Prostate gland (tissue), 2 donors: ENCODE measurements around the gene NID2. TPM values are rescaled to one million over a fixed set of nuclear protein-coding genes. Genes with fewer than 3 reads are reported as not detected.

ENCODE experiments used
- DNase-seq: peaks from one replicate; pipeline ENCODE4 v3.0.0-alpha.2; 2019; ENCODE audit warnings: low spot score
- H3K27ac ChIP-seq, 2 donors: fragments of 200-600 bp; sonication (generic); 2 replicates each; pipeline ENCODE4 v1.5.1; 2017 to 2019
- H3K27me3 ChIP-seq: fragments of 200-600 bp; sonication (generic); replicated peaks from 2 replicates; pipeline ENCODE4 v1.5.1; 2019; ENCODE audit not compliant: insufficient read depth
- H3K36me3 ChIP-seq, 2 donors: fragments of 200-600 bp; sonication (generic); 1 replicate in 1 of 2; 2 replicates in 1 of 2; pipeline versions ENCODE4 v1.5.1 to v1.8.1; 2017 to 2019
- H3K4me1 ChIP-seq: fragments of 200-600 bp; sonication (generic); replicated peaks from 2 replicates; pipeline ENCODE4 v1.5.1; 2019
- H3K4me3 ChIP-seq, 2 donors: fragments of 200-600 bp; sonication (generic); 2 replicates each; pipeline ENCODE4 v1.5.1; 2017 to 2019
- H3K9me3 ChIP-seq: fragments of 200-600 bp; sonication (generic); 2 replicates; pipeline ENCODE4 v1.5.1; 2017
- POLR2A ChIP-seq: fragments of 450-650 bp; IDR thresholded peaks from one replicate; pipeline ENCODE4 v1.6.1; 2016; ENCODE audit warnings: antibody characterized with exemption, mild to moderate bottlenecking
- POLR2AphosphoS5 ChIP-seq: sonication (generic); formaldehyde crosslinking; IDR thresholded peaks from one replicate; pipeline ENCODE4 v1.6.1; 2017; ENCODE audit warnings: antibody characterized with exemption
- WGBS: methylation state at CpG from one replicate; pipeline ENCODE4 v1.1.5; 2018; 5-methylcytosine and 5-hydroxymethylcytosine counted together
- intact Hi-C: fragments of 100-400 bp; cut with DNase I; formaldehyde crosslinking; loops from one replicate; pipeline ENCODE4 v1.14.2; 2022
- total RNA-seq, 2 donors: library from RNA; depleted of rRNA; stranded (reverse); fragments of >200 nt; gene quantifications; one replicate each; pipeline ENCODE4 v1.1.0, GENCODE V29; 2016
- TF ChIP-seq, protein P1 (sequence below), 4 experiments: fragments of 200-600 bp in 2 of 4; fragments of 450-650 bp in 2 of 4; sonication (generic) in 2 of 4; IDR thresholded peaks; 1 replicate in 3 of 4; 2 replicates in 1 of 4; pipeline ENCODE4 v1.5.1; 2016 to 2019; ENCODE audit warnings: antibody characterized with exemption in 4 of 4, mild to moderate bottlenecking in 2 of 4, moderate library complexity in 2 of 4

The NID2 gene
- total RNA-seq, 2 donors from 2014 or later, result 6.9 to 17.2 TPM

DNA sequence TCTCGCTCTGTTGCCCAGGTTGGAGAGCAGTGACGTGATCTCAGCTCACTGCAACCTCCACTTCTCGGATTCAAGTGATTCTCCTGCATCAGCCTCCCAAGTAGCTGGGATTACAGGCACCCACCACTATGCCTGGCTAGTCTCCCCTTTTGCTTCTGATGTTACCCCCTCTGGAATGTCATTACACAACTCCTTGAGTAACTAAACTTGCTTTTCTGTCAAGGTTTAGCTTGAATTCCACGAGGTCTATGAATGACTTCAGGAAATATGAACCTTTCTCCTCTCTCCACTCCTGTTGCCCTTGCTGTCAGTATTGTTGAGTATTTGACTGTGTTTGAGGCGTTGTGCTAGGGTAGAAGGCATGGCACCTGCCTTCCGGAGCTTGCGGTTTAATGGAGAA is 96.3 kb downstream of the NID2 start:
- Histone ChIP-seq H3K27me3 (no peaks in the 10 kb centered on the region), H3K4me1 (no peaks in the 10 kb centered on the region)
- intact Hi-C loops, result loop anchor here (5.0 kb wide), 1 partner anchor 690 kb away; no protein-coding TSS in a partner anchor

DNA sequence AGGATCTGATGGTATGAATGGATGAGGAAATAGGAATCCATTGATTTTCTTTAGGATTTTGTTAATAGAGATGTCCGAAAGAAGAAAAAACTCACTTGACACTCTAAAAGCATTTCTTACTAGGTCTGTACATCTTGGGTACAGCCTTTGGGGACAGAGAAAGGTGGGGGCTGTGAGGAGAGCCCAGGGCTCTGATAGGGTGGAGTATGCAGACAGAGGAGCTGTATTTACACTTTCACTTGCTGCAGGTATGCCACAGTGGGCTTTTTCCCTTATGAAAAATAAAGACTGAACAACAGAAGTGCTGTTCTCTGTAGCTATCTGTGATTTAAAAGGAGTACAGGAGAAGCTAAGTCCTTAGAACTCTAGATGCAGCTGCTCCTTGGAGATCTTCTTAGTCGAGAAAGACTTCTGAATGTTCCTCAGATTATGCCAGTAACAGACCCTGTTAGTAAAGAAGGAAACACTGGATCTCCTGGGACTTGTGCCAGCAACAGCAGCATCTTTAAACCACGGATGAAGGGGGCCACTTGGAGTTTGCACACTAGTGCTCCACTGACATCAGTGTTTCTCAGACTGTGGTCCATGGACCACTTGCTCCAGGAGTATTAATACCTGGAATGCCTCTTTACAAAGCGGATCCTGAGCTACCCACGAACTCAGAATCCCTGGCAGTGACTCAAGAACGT is 98.9 kb downstream of the NID2 start:
- Histone ChIP-seq H3K9me3 (no peaks in the 10 kb centered on the region), H3K27me3 (no peaks in the 10 kb centered on the region), H3K4me3 (no peak overlapping the region), H3K27ac (no peak overlapping the region), H3K36me3 (no peaks in the 10 kb centered on the region), H3K4me1 (no peaks in the 10 kb centered on the region)
- WGBS, result 46% methylated on average over 6 of the region's 6 CpGs
- TF ChIP-seq, protein P1, sequence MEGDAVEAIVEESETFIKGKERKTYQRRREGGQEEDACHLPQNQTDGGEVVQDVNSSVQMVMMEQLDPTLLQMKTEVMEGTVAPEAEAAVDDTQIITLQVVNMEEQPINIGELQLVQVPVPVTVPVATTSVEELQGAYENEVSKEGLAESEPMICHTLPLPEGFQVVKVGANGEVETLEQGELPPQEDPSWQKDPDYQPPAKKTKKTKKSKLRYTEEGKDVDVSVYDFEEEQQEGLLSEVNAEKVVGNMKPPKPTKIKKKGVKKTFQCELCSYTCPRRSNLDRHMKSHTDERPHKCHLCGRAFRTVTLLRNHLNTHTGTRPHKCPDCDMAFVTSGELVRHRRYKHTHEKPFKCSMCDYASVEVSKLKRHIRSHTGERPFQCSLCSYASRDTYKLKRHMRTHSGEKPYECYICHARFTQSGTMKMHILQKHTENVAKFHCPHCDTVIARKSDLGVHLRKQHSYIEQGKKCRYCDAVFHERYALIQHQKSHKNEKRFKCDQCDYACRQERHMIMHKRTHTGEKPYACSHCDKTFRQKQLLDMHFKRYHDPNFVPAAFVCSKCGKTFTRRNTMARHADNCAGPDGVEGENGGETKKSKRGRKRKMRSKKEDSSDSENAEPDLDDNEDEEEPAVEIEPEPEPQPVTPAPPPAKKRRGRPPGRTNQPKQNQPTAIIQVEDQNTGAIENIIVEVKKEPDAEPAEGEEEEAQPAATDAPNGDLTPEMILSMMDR (IDR thresholded peaks at IDR 0.05), result no peak
- TF ChIP-seq POLR2AphosphoS5 (no peak), POLR2A (no peak)
- DNase-seq, result no peak
- intact Hi-C loops, result loop anchor here (5.0 kb wide), 1 partner anchor 688 kb away; no protein-coding TSS in a partner anchor

More for the DNA sequence above, 96.3 kb downstream of the NID2 start:
- WGBS, result 91% methylated on average over 7 of the region's 7 CpGs
- DNase-seq, result no peak
- Histone ChIP-seq H3K4me3 (no peak overlapping the region), H3K27ac (no peak overlapping the region), H3K36me3 (no peaks in the 10 kb centered on the region), H3K9me3 (no peaks in the 10 kb centered on the region)
- TF ChIP-seq, protein P1 (IDR thresholded peaks at IDR 0.05), result no peak
- TF ChIP-seq POLR2AphosphoS5 (no peak), POLR2A (no peak)

DNA sequence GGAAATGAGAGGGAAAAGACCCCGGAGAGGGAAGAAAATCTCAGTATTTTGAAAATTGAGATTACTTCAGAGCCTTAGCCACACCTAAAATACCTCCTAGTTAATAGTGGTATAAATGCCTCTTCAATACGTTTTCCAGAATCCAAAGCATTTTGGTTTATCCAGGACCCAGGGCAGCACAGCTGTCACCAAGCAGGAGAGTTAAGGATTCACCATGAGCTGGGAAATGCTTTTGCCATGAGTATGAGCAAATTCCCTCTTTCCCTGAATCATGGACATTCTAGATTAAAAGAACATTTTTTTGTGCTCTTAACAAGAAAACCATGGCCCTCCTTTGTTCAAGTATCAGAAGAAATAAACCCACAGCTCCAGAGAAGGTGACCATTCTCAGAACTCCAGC is 101.3 kb downstream of the NID2 start:
- no peak overlapping the region for H3K4me3 ChIP-seq
- no peaks in the 10 kb centered on the region for H3K27me3 ChIP-seq
- no peak overlapping the region for H3K27ac ChIP-seq
- H3K9me3 ChIP-seq, result no peaks in the 10 kb centered on the region
- H3K4me1 ChIP-seq, result no peaks in the 10 kb centered on the region
- 79% methylated on average over 2 of the region's 2 CpGs for WGBS
- intact Hi-C loops, result no loop called here
- DNase-seq, result no peak
- TF ChIP-seq POLR2AphosphoS5 (no peak), POLR2A (no peak)
- TF ChIP-seq, protein P1 (IDR thresholded peaks at IDR 0.05), result no peak
- no peaks in the 10 kb centered on the region for H3K36me3 ChIP-seq

DNA sequence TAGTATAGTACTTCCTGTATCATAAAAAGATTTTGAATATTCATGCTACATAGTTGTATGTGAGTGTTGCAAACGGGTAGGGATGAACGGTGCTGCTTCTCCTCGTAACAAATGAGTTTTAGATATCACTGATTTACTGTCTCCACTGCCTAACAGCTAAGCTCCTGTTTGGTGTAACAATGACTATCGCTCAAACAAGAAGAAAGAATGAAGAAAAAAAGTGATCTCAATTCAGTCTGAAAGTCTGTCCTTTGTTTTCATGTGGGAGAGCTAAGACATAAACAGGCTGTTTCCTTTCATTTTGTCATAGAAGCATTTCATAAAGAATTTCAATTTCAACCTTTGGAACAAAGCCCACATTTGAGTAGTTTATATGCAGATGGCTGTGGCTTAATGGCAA is 105.6 kb downstream of the NID2 start:
- WGBS, result 14% methylated on average over 4 of the region's 4 CpGs
- Histone ChIP-seq H3K4me1 (no peaks in the 10 kb centered on the region), H3K4me3 (no peak overlapping the region), H3K27me3 (no peaks in the 10 kb centered on the region), H3K9me3 (no peaks in the 10 kb centered on the region), H3K36me3 (no peaks in the 10 kb centered on the region), H3K27ac (no peak overlapping the region)
- DNase-seq, result no peak
- intact Hi-C loops, result no loop called here
- TF ChIP-seq POLR2AphosphoS5 (no peak), POLR2A (no peak)
- TF ChIP-seq, protein P1 (IDR thresholded peaks at IDR 0.05), result no peak

DNA sequence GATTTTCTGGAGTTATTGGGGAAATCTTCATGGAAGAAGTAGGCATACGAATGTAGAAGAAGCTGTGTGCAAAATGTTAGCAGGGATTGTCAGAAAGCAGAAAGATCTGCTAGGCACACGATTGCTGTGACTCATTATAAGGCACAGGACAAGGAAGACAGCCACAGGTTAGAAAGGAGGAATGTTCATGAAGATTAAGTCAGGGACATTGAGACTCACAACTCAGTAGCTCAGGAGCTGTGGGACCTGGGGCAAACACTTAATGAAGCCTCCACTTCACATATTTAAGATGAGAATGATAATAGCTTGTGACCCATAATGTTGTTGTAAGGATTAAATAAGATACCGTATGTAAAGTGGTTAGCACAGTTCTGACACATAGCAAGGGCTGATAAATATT is 106.1 kb downstream of the NID2 start:
- H3K27ac ChIP-seq, result no peak overlapping the region
- no peaks in the 10 kb centered on the region for H3K9me3 ChIP-seq
- intact Hi-C loops, result no loop called here
- no peak for DNase-seq
- H3K4me1 ChIP-seq, result no peaks in the 10 kb centered on the region
- 32% methylated on average over 3 of the region's 3 CpGs for WGBS
- no peaks in the 10 kb centered on the region for H3K27me3 ChIP-seq
- H3K4me3 ChIP-seq, result no peak overlapping the region
- TF ChIP-seq, protein P1 (IDR thresholded peaks at IDR 0.05), result no peak
- no peak for TF ChIP-seq POLR2A
- TF ChIP-seq POLR2AphosphoS5, result no peak
- H3K36me3 ChIP-seq, result no peaks in the 10 kb centered on the region
